Measurements from ENCODE around the gene RHBDF1. TPM values are rescaled to one million over a fixed set of nuclear protein-coding genes. Genes with fewer than 3 reads are reported as not detected.
A peak's percentile ranks its signal among the peaks of the same experiment; 100 is the strongest.

Gene RHBDF1
- 10 to 100 TPM; 36.6 to 56.0 TPM for polyA plus RNA-seq

- Histone ChIP-seq H3K4me1 (ENCODE audit: control insufficient read depth in 2 of 2, insufficient read depth in 2 of 2, low read length in 1 of 2) (peaks cover 24 to 55% of the 10 kb centered on the region in 2 donors), H3K27me3 (ENCODE audit: control insufficient read depth in 1 of 2, insufficient read depth in 2 of 2, low read length in 2 of 2) (no peaks in the 10 kb centered on the region), H3K27ac (ENCODE audit: low read depth in 2 of 2, low read length in 1 of 2) (peak within 1 kb of the TSS; percentile 81 to 91), H3K36me3 (ENCODE audit: control insufficient read depth in 2 of 2, insufficient read depth in 2 of 2, low read length in 1 of 2) (peaks cover 0 to 2% of the 10 kb centered on the region in 2 donors), H3K9me3 (ENCODE audit: control insufficient read depth in 2 of 2, insufficient read depth in 1 of 2, low read depth in 1 of 2, low read length in 1 of 2) (no peaks in the 10 kb centered on the region), H3K4me3 (ENCODE audit: low read depth in 1 of 2, low read length in 2 of 2) (peak within 1 kb of the TSS; percentile 71 to 78)
- WGBS, 2 donors = 19 to 23% methylated on average over 59 to 62 of the region's 62 CpGs
These were observed at the start of gene RHBDF1 for GRCh38 chr16:72561-73548. Gene RHBDF1 (minus strand): TSS chr16:72631. CDS start chr16:65015, 7,616 bp downstream.

- 89 to 92% methylated on average over 2 of the region's 2 CpGs for WGBS, 2 donors
- Histone ChIP-seq H3K36me3 (ENCODE audit: control insufficient read depth in 2 of 2, insufficient read depth in 2 of 2, low read length in 1 of 2) (peaks cover 0 to 11% of the 10 kb centered on the region in 2 donors), H3K4me3 (ENCODE audit: low read depth in 1 of 2, low read length in 2 of 2) (no peak overlapping the region), H3K9me3 (ENCODE audit: control insufficient read depth in 2 of 2, insufficient read depth in 1 of 2, low read depth in 1 of 2, low read length in 1 of 2) (no peaks in the 10 kb centered on the region), H3K4me1 (ENCODE audit: control insufficient read depth in 2 of 2, insufficient read depth in 2 of 2, low read length in 1 of 2) (peaks cover 4 to 8% of the 10 kb centered on the region in 2 donors), H3K27ac (ENCODE audit: low read depth in 2 of 2, low read length in 1 of 2) (no peak overlapping the region), H3K27me3 (ENCODE audit: control insufficient read depth in 1 of 2, insufficient read depth in 2 of 2, low read length in 2 of 2) (no peaks in the 10 kb centered on the region)
These were observed 48.3 kb upstream of the RHBDF1 start for GRCh38 chr16:120756-121155.

- 85 to 93% methylated on average over 3 of the region's 3 CpGs for WGBS, 2 donors
- Histone ChIP-seq H3K27ac (ENCODE audit: low read depth in 2 of 2, low read length in 1 of 2) (no peak overlapping the region), H3K27me3 (ENCODE audit: control insufficient read depth in 1 of 2, insufficient read depth in 2 of 2, low read length in 2 of 2) (no peaks in the 10 kb centered on the region), H3K36me3 (ENCODE audit: control insufficient read depth in 2 of 2, insufficient read depth in 2 of 2, low read length in 1 of 2) (peaks cover 0 to 11% of the 10 kb centered on the region in 2 donors), H3K4me1 (ENCODE audit: control insufficient read depth in 2 of 2, insufficient read depth in 2 of 2, low read length in 1 of 2) (peaks cover 4 to 8% of the 10 kb centered on the region in 2 donors), H3K9me3 (ENCODE audit: control insufficient read depth in 2 of 2, insufficient read depth in 1 of 2, low read depth in 1 of 2, low read length in 1 of 2) (no peaks in the 10 kb centered on the region), H3K4me3 (ENCODE audit: low read depth in 1 of 2, low read length in 2 of 2) (no peak overlapping the region)
These were observed 47.5 kb upstream of the RHBDF1 start for GRCh38 chr16:119835-120491.

GRCh38 chr16:119295-119694 is 46.9 kb upstream of the RHBDF1 start:
- Histone ChIP-seq H3K4me1 (ENCODE audit: control insufficient read depth in 2 of 2, insufficient read depth in 2 of 2, low read length in 1 of 2) (peaks cover 4 to 8% of the 10 kb centered on the region in 2 donors), H3K9me3 (ENCODE audit: control insufficient read depth in 2 of 2, insufficient read depth in 1 of 2, low read depth in 1 of 2, low read length in 1 of 2) (no peaks in the 10 kb centered on the region), H3K27me3 (ENCODE audit: control insufficient read depth in 1 of 2, insufficient read depth in 2 of 2, low read length in 2 of 2) (no peaks in the 10 kb centered on the region), H3K36me3 (ENCODE audit: control insufficient read depth in 2 of 2, insufficient read depth in 2 of 2, low read length in 1 of 2) (peaks cover 0 to 11% of the 10 kb centered on the region in 2 donors), H3K27ac (ENCODE audit: low read depth in 2 of 2, low read length in 1 of 2) (no peak overlapping the region), H3K4me3 (ENCODE audit: low read depth in 1 of 2, low read length in 2 of 2) (no peak overlapping the region)
- WGBS, 2 donors = 92 to 93% methylated on average over 5 of the region's 5 CpGs

GRCh38 chr16:118857-119256 is 46.4 kb upstream of the RHBDF1 start:
- H3K4me3 ChIP-seq (ENCODE audit: low read depth in 1 of 2, low read length in 2 of 2) = no peak overlapping the region
- H3K9me3 ChIP-seq (ENCODE audit: control insufficient read depth in 2 of 2, insufficient read depth in 1 of 2, low read depth in 1 of 2, low read length in 1 of 2) = no peaks in the 10 kb centered on the region
- H3K36me3 ChIP-seq (ENCODE audit: control insufficient read depth in 2 of 2, insufficient read depth in 2 of 2, low read length in 1 of 2) = peaks cover 3 to 13% of the 10 kb centered on the region in 2 donors
- no peaks in the 10 kb centered on the region for H3K27me3 ChIP-seq (ENCODE audit: control insufficient read depth in 1 of 2, insufficient read depth in 2 of 2, low read length in 2 of 2)
- peaks cover 4 to 8% of the 10 kb centered on the region in 2 donors for H3K4me1 ChIP-seq (ENCODE audit: control insufficient read depth in 2 of 2, insufficient read depth in 2 of 2, low read length in 1 of 2)
- WGBS, 2 donors = 69 to 82% methylated on average over 2 of the region's 2 CpGs
- H3K27ac ChIP-seq (ENCODE audit: low read depth in 2 of 2, low read length in 1 of 2) = no peak overlapping the region

- no peaks in the 10 kb centered on the region for H3K27me3 ChIP-seq (ENCODE audit: control insufficient read depth in 1 of 2, insufficient read depth in 2 of 2, low read length in 2 of 2)
- no peak overlapping the region for H3K27ac ChIP-seq (ENCODE audit: low read depth in 2 of 2, low read length in 1 of 2)
- H3K4me1 ChIP-seq (ENCODE audit: control insufficient read depth in 2 of 2, insufficient read depth in 2 of 2, low read length in 1 of 2) = peaks cover 4 to 11% of the 10 kb centered on the region in 2 donors
- peaks cover 0 to 1% of the 10 kb centered on the region in 2 donors for H3K9me3 ChIP-seq (ENCODE audit: control insufficient read depth in 2 of 2, insufficient read depth in 1 of 2, low read depth in 1 of 2, low read length in 1 of 2)
- 61 to 65% methylated on average over 19 of the region's 19 CpGs for WGBS, 2 donors
- H3K4me3 ChIP-seq (ENCODE audit: low read depth in 1 of 2, low read length in 2 of 2) = no peak overlapping the region
- peaks cover 5 to 14% of the 10 kb centered on the region in 2 donors for H3K36me3 ChIP-seq (ENCODE audit: control insufficient read depth in 2 of 2, insufficient read depth in 2 of 2, low read length in 1 of 2)
These were observed 45.2 kb upstream of the RHBDF1 start for GRCh38 chr16:117379-118365.

- no peak overlapping the region for H3K27ac ChIP-seq (ENCODE audit: low read depth in 2 of 2, low read length in 1 of 2)
- H3K9me3 ChIP-seq (ENCODE audit: control insufficient read depth in 2 of 2, insufficient read depth in 1 of 2, low read depth in 1 of 2, low read length in 1 of 2) = peaks cover 0 to 1% of the 10 kb centered on the region in 2 donors
- H3K36me3 ChIP-seq (ENCODE audit: control insufficient read depth in 2 of 2, insufficient read depth in 2 of 2, low read length in 1 of 2) = peaks cover 5 to 18% of the 10 kb centered on the region in 2 donors
- H3K4me3 ChIP-seq (ENCODE audit: low read depth in 1 of 2, low read length in 2 of 2) = no peak overlapping the region
- peaks cover 4 to 11% of the 10 kb centered on the region in 2 donors for H3K4me1 ChIP-seq (ENCODE audit: control insufficient read depth in 2 of 2, insufficient read depth in 2 of 2, low read length in 1 of 2)
- no peaks in the 10 kb centered on the region for H3K27me3 ChIP-seq (ENCODE audit: control insufficient read depth in 1 of 2, insufficient read depth in 2 of 2, low read length in 2 of 2)
- WGBS, 2 donors = 75% methylated on average over 7 of the region's 7 CpGs
These were observed 43.6 kb upstream of the RHBDF1 start for GRCh38 chr16:116015-116414.

GRCh38 chr16:114327-114726 is 41.9 kb upstream of the RHBDF1 start:
- H3K4me3 ChIP-seq (ENCODE audit: low read depth in 1 of 2, low read length in 2 of 2) = no peak overlapping the region
- 88 to 89% methylated on average over 2 of the region's 2 CpGs for WGBS, 2 donors

More at GRCh38 chr16:114327-114726, 41.9 kb upstream of the RHBDF1 start:
- Histone ChIP-seq H3K27ac (ENCODE audit: low read depth in 2 of 2, low read length in 1 of 2) (no peak overlapping the region), H3K9me3 (ENCODE audit: control insufficient read depth in 2 of 2, insufficient read depth in 1 of 2, low read depth in 1 of 2, low read length in 1 of 2) (peaks cover 0 to 1% of the 10 kb centered on the region in 2 donors), H3K36me3 (ENCODE audit: control insufficient read depth in 2 of 2, insufficient read depth in 2 of 2, low read length in 1 of 2) (peaks cover 8 to 17% of the 10 kb centered on the region in 2 donors), H3K27me3 (ENCODE audit: control insufficient read depth in 1 of 2, insufficient read depth in 2 of 2, low read length in 2 of 2) (no peaks in the 10 kb centered on the region), H3K4me1 (ENCODE audit: control insufficient read depth in 2 of 2, insufficient read depth in 2 of 2, low read length in 1 of 2) (peaks cover 4 to 11% of the 10 kb centered on the region in 2 donors)

Measured in esophagus (tissue), 2 donors.